GM12878 (cell line): ENCODE measurements around the gene GRAMD1A.

Experiments used
- NR2C2 ChIP-seq: IDR thresholded peaks from 2 replicates; pipeline ENCODE4 v1.6.1; 2011; ENCODE audit warnings: borderline replicate concordance, low read depth; ENCODE audit not compliant: control insufficient read depth, insufficient read length
- SP1 ChIP-seq: IDR thresholded peaks from one replicate; pipeline ENCODE4 v1.6.1; 2011; ENCODE audit warnings: low read depth, low read length
- ZBTB4 ChIP-seq: fragments of 450-650 bp; formaldehyde crosslinking; IDR thresholded peaks from 2 replicates; pipeline ENCODE4 v1.4.0; 2022; ENCODE audit warnings: mild to moderate bottlenecking, moderate library complexity

- TF ChIP-seq SP1, result no peak
- no peak for TF ChIP-seq ZBTB4 (CRISPR knock-in tag)
- TF ChIP-seq NR2C2, result no peak
Measured at GRCh38 chr19:34982275-34982674, 17.8 kb upstream of the GRAMD1A start.
